ENCODE measurements around the gene RIPOR2.

The RIPOR2 gene

DNA sequence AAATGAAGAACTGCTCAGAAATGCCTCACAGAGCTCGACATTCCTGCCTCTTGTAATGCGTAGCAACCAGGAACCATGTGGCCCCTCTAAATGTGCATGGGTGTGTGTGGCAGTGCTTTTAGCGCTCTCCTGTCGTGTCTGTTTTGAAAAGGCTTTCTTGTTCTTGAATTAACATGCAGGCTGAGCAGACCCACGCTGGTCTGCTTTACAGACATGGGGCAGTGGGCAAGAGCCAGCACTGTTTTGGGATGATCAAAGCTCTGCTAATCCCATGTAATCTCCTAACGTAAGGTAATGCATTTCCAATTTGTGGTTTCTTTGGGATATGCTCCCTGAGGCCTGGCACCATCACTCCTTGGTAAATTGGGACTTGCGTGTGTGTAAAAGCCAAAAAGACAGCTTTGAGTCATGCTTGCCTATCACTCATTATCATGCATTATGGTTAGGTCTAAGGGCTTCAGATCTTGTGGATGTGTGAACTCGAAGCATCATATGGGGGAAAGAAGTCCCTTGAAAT is 11.8 kb downstream of the RIPOR2 start:
- no peak for DNase-seq (ENCODE audit: low read depth, low spot score)
- ChIA-PET CTCF (no interaction called here), POLR2A (interaction anchor here (0.6 kb wide), 1 partner anchor 13 kb away, joined by 3 read pairs; no protein-coding TSS in a partner anchor)
- TF ChIP-seq, protein P1, sequence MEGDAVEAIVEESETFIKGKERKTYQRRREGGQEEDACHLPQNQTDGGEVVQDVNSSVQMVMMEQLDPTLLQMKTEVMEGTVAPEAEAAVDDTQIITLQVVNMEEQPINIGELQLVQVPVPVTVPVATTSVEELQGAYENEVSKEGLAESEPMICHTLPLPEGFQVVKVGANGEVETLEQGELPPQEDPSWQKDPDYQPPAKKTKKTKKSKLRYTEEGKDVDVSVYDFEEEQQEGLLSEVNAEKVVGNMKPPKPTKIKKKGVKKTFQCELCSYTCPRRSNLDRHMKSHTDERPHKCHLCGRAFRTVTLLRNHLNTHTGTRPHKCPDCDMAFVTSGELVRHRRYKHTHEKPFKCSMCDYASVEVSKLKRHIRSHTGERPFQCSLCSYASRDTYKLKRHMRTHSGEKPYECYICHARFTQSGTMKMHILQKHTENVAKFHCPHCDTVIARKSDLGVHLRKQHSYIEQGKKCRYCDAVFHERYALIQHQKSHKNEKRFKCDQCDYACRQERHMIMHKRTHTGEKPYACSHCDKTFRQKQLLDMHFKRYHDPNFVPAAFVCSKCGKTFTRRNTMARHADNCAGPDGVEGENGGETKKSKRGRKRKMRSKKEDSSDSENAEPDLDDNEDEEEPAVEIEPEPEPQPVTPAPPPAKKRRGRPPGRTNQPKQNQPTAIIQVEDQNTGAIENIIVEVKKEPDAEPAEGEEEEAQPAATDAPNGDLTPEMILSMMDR (IDR thresholded peaks at IDR 0.05; ENCODE audit: insufficient read depth, low read length, missing control alignments): no peak
- H3K4me3 ChIP-seq (ENCODE audit: low read depth, low read length): no peak overlapping the region

DNA sequence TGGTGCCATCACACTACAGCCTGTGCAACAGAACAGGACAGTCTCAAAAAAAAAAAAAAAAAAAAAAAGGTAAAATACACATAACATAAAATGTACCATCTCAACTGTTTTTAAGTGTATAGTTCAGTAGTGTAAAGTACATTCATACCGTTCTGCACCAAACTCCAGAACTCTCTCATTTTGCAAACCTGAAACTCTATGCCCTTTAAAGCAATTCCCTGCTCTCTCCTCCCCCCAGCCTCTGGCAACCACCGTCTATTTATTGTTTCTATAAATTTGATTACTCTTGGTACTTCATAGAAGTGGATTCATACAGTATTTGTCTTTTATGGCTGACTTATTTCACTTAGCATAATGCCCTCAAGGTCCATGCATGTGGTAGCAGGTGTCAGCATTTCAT is 12.9 kb downstream of the RIPOR2 start:
- no peak overlapping the region for H3K4me3 ChIP-seq (ENCODE audit: low read depth, low read length)
- ChIA-PET POLR2A (no interaction called here), CTCF (no interaction called here)
- TF ChIP-seq, protein P1 (IDR thresholded peaks at IDR 0.05; ENCODE audit: insufficient read depth, low read length, missing control alignments): no peak
- DNase-seq (ENCODE audit: low read depth, low spot score): no peak

DNA sequence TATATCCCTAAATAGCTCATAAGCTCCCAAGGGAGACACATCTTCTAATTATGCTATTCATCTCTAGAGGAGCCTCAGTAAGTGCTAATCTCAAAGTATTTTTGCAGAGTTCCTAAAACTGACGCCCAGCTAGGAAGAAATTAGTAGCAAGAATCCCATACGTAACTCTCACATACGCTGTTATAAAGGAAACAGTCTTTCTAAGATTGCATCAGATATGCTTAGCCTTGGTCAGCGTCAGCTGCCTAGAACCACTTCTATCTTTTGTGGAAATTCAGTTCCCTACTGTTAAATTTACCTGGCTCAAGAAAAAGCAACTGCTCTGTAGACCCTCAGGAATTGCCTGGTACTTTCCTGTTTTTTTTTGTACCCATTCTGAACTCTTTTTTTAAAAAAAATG is 13.6 kb downstream of the RIPOR2 start:
- no peak for DNase-seq (ENCODE audit: low read depth, low spot score)

DNA sequence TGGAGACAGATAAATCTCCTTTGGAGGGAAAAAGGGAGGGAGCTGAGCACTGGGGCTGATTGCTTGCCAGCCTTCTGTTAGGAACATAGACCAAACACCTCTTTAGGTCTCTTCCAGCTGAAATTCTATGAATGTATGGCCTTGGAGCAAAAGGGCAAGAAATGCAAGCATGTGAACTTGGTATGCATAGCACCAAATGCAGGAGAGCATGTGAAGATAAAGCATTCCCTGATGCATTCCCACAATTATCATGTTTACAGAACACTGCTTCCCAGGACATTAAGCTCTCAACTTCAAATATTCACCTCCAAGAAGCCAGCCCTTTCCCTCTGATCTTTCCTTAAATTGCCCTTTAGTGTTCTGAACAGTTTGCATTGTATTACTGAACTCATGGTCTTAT is 15.6 kb downstream of the RIPOR2 start:
- ChIA-PET CTCF (interaction anchor here (0.8 kb wide), 1 partner anchor 7 kb away, joined by 3 read pairs; no protein-coding TSS in a partner anchor), POLR2A (no interaction called here)
- TF ChIP-seq, protein P1 (IDR thresholded peaks at IDR 0.05; ENCODE audit: insufficient read depth, low read length, missing control alignments): no peak
- no peak for DNase-seq (ENCODE audit: low read depth, low spot score)
- H3K4me3 ChIP-seq (ENCODE audit: low read depth, low read length): no peak overlapping the region

More for the DNA sequence above, 13.6 kb downstream of the RIPOR2 start:
- ChIA-PET POLR2A (no interaction called here), CTCF (no interaction called here)
- no peak overlapping the region for H3K4me3 ChIP-seq (ENCODE audit: low read depth, low read length)
- TF ChIP-seq, protein P1 (IDR thresholded peaks at IDR 0.05; ENCODE audit: insufficient read depth, low read length, missing control alignments): no peak

DNA sequence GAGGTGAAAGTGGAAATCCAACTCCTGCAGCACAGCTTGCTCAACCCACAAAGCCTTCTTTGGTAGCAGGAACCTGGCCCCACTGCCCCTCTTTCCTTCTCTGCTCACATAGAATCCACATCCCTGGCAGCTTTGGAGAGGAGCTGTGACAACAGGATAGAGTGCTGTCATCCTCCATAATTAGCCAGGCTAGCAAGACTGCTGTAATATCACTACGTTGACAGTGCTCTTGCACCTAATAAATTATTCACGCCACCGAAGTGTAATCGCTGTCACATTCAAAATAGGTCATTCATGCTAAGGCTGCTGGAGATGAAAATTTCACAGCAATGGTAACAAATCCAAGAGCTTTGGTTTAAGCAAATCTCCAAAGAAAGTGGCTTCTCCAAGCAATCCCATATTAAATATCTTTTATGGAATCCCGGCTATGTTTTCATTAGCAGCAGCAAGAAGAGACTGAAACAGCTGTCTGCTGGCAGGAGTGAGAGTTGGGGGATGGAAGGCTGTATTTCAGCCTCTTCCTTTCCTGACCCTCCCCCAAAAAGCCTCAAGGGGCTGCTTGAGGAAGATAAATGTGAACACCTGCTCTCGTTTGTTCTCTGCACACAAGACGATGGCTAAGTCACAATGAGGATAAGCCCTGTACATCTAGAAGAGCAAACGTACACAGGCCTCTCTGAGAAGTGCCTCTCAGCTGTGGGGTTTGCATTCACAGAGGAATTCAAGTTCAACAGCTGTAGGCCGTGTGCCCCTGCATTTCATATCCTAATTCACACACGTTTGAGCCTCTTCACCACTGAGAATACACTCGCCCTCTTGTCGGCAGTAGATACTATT is 16.5 kb downstream of the RIPOR2 start:
- CTCF ChIA-PET: interaction anchor here (0.8 kb wide), 1 partner anchor 9 kb away, joined by 4 read pairs; no protein-coding TSS in a partner anchor
- H3K4me3 ChIP-seq (ENCODE audit: low read depth, low read length): no peak overlapping the region
- TF ChIP-seq, protein P1 (IDR thresholded peaks at IDR 0.05; ENCODE audit: insufficient read depth, low read length, missing control alignments): no peak
- POLR2A ChIA-PET: no interaction called here
- DNase-seq (ENCODE audit: low read depth, low spot score): no peak

DNA sequence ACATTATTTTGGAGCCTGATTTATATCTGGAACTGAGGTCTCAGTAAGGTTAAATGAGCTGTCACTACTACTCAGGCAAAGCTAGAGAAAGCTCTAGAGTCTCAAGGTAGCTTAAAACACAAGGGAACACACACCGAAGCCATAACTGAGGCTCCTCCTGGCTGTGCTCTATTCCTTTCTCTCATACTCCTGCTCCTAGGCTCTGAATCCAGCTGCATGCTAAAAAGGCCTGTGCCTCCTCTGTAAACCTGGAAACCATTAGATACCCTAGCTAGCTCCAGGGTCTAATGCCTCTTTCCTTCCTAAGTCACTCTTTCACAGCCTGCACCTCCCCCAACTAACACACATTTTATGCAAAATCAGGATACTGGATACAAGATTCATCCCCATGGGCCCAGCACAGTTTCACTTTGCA is 17.1 kb downstream of the RIPOR2 start:
- ChIA-PET POLR2A (no interaction called here), CTCF (interaction anchor here (0.8 kb wide), 1 partner anchor 9 kb away, joined by 4 read pairs; no protein-coding TSS in a partner anchor)
- TF ChIP-seq, protein P1 (IDR thresholded peaks at IDR 0.05; ENCODE audit: insufficient read depth, low read length, missing control alignments): no peak
- no peak overlapping the region for H3K4me3 ChIP-seq (ENCODE audit: low read depth, low read length)
- no peak for DNase-seq (ENCODE audit: low read depth, low spot score)

Data from AG04449 (cell line).